ENCODE results near the gene PDK3.

Gene PDK3

DNA sequence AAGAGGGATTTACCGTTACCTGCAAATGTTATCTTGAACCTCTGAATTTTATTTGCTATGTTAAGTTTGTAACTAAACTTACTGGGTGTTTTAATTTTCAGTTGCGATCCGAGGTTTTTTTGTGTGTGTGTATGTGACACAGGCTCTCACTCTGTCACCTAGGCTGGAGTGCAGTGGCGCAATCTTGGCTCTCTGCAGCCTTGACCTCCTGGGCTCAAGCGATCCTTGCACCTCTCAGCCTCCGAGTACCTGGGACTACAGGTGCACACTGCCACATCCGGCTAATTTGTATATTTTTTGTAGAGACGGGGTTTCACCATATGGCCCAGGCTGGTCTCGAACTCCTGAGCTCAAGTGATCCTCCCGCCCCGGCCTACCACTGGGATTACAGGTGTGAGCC, 18.5 kb downstream of the PDK3 start:
- DNase-seq = no peak

DNA sequence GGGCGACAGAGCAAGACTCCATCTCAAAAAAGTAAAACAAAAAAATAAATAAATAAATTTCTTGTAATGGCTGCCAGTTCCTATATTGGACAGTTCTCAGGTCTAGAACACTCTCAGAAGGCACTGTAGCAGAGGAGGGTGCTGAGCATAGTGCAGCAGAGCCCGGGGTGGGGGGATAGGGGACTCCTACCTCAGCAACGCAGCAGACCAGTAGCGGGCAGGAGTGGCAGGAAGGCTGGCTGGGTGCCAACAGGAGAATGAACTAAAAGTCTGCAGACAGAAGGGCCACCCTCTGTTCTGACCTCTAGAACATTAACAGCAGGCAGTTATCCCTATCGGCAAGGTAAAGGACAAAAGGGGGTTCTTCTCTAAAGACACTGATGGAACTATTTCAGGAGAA, 20.2 kb downstream of the PDK3 start:
- DNase-seq = no peak

DNA sequence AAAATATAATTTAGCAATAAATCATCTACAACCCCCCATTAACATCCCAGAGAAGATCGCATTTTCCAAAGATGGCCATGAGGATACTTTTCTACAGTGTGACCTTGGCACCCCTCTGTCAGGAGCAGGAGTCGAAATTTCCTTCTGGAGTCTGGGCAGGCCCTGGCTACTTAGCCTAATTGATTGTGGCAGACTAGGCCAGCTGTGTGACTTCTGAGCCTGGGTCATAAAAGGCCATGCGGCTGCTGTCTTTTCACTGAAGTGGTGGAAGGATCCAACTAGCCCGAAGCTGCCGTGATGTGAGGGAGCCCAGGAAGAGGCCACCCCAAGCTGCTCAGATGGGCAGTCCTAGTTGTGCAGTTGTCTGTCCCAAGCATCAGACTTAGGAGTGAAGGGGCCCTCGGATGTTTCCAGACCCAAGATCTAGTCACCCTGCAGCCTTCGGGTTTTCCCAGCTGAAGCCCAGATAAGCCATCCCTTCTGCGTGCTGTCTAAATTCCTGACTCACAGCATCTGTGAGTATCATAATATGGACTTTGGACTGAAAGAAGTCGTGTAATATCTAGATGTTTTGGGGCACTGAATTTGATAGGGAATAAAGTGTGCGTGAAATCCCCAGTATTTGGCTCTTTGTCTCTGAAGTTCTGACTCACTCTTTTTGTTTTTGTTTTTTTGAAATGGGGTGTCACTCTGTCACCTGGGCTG, 21.0 kb downstream of the PDK3 start:
- DNase-seq = no peak

DNA sequence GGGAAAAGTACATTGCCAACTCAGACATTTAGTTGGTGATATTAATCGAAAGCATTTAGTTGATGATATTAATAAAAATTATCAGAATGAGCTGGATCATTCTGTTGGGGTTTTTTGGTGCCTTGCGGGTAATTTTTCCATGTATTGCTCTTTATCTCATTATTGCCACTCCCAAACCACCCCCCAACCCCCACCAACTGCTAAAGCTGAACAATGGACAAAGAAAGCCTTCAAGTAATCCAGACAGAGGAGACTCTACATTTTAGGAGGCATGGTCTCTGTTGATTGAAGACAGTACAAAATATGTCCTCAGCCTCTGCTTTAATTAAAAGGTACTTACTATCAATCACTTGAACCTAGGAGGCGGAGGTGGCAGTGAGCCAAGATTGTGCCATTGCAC, 22.5 kb downstream of the PDK3 start:
- no peak for DNase-seq

DNA sequence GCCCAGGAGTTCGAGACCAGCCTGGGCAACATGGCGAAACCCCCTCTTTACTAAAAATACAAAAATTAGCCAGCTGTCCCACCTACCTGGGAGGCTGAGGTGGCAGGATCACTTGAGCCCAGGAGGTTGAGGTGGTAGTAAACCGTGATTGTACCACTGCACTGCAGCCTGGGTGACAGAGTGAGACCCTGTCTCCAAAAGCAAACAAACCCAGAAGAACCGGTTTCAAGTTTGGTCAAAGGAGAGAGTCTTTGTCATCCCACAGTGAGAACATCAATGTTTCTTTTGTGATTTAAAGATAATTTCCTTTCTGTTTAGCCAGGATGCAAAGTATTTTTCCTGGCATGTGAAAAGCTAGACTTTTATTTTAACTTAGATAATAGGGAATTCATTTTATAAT, 26.7 kb downstream of the PDK3 start:
- DNase-seq = no peak

DNA sequence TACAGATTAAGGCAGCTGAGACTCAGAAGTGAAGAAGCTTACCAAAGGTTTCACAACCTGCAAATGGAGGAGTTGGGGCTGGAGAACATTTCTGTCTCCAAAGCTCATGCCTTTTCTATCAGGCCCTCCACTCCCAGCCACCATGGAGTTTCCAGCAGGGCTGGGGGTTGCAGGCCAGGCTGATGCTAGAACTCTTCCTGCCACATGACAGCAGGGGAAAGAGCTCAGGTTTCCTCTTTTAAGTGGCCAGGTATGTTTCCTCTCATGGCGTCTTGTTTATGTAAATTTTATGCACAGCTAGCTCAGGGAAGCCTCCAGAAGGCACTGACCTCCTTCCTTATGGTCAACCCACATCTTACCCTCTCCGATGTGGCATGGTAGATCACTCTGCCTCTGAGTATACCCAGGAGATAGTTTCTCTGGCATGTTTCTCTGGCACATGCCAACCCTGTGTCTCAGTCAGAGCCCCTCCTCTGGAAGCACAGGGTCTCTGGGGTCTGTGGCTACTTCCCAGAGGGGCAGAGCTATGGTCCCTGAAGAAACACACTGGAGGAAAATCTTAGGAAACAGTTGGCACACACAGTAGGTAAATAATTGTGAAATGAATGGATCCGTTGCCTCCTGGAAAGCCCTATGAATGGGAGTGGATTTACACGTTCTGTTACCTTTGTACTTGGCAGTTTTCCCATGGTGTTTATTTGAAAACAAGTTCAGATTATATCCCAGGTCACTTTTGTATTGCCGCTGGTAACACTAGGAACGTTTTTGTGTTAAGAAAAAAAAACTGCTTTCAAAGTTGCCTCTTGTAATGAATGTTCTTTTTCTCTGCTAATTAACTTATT, 28.9 kb downstream of the PDK3 start:
- no peak for DNase-seq

DNA sequence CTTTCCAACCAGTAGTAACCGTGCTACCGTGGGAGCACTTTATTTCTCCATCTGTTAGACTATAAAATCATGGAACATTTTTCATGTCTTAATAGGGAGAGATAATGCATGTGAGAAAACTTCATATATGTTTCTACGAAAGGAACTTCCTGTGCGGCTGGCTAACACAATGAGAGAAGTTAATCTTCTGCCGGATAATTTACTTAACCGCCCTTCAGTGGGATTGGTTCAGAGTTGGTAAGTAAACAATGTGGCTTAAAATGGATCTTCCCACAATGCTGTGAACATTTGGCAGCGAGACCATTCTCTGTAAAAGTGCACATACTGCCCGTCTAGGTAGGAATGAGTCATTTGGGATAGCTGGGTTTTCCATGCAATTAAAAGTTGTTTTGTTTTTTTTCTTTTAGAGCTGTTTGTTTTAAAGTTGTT, 29.6 kb downstream of the PDK3 start:
- no peak for DNase-seq

DNA sequence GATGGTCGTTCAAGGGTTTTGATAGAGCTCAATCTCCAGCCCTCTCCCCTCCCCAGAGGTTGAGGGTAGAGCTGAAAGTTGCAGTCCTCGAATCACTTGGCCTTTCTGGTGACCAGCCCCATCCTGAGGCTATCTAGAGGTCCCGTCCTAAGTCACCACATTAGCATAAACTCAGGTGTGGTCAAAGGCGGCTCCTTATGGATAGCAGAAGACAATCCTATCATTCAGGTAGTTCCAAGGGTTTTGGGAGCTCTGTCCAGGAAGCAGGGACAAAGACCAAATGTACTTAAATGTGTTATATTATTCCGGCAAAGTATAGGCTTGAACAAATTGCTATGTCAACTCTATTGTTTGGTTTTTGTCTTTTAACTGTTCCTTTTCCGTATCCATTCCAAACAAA, 30.6 kb downstream of the PDK3 start:
- no peak for DNase-seq

DNA sequence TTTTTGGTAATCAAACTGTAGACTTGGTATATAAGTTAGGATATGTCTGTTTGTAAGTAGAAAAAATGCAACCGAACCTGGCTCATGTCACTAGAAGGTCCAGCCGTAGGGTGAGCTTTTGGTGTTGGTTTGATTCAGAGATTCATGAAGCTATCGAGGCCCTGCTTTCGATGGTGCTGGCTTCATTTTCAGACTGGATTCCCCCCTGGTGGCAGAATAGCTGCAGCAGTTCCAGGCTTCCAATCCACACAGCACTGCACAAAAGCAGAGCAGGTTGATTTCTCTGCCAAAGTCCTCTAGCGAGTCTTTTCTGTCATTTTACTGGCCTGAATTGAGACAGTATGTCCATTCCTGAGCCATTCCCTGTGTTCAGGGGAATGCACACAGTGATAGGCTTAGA, 33.1 kb downstream of the PDK3 start:
- DNase-seq = peak; percentile 10 to 11

DNA sequence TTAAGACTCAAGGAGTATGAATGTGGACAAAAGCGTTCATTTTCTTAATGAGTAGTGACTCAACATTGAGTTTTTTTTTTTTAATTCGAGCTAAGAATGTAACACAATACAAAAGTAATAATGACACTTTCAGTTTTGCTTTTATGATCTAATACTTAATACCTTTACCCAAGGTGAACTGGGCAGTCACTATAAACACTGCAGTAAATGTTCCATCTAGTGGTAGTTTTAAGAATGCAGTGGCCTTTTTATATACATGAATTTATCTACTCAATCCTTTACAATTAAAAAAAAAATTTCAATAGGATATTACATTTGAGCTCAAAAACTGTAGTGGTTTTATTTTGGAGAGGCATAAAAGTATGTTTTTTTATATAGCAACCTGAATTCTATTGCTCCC, 33.9 kb downstream of the PDK3 start:
- no peak for DNase-seq

DNA sequence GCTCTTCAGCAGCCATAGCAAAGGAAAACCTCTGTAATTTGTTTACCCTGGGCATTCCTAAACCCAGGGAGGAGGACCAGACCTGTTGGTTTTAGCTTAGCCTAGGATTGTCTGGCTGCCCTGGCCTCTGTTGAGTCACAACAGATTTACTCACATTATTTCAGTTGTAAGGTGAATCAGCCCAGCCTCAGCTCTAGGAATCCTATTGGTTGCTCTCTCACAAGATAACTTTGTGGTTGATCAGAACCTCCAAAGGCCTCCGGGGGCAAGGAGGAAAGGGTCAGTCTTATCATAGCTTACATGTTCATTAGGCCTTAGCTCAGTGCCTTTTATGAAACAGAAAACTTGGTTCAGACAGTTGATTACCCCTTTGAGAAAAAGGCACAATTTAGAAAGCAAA, 41.0 kb downstream of the PDK3 start:
- DNase-seq = no peak

DNA sequence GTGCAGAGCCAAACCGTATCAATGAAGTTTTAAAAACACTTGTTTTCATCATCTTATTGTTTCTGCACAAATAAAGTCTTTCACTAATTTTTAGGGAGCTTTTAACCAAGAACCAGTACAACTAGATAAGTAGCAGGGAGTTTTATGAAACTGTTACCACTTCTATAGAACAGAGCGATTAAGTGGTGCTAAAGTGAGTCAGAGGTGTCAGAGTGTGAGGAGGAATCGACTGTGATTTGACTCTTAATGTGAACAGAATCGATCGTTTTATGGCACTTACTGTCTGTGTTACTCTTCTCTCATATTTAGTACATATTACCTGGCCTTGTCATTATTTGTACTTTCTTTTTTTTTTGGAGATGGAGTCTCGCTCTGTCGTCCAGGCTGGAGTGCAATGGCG, 43.3 kb downstream of the PDK3 start:
- no peak for DNase-seq

DNA sequence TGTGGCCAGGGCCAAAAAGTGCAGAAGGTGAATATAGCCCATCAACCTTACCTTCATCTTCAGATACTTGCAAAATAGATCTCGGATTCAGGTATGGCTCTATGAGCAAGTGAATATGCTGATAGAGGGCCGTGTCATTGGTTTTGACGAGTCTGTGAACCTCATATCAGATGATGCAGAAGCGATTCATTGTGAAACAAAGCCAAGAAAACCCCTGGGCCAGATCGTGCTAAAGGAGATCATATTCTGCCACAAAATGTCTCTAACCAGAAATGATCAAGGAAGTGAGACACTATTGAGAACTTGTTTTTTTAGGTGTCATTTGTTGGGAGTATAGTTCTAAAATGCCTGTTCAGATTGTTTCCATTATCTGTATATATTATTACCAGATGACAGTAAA, 48.3 kb downstream of the PDK3 start:
- DNase-seq = no peak

DNA sequence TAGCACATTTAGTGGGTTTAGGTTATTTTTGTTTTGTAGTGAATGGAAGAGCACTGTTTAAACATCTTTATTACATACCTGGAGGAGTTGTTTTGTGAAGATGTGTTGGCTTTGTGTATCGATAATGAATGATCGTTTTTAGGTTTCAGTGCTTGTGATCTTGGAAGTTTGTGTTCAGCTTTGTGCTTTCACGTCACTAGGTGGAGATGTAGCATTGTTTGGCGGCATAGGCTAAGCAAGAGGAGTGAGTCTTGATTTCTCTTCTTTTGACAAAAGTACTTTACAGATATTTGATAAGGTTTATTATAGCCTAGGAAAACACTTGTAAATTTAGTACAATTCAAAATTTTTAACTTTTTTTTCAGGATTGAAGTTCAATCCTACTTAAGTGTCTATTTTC, 50.4 kb downstream of the PDK3 start:
- no peak for DNase-seq

DNA sequence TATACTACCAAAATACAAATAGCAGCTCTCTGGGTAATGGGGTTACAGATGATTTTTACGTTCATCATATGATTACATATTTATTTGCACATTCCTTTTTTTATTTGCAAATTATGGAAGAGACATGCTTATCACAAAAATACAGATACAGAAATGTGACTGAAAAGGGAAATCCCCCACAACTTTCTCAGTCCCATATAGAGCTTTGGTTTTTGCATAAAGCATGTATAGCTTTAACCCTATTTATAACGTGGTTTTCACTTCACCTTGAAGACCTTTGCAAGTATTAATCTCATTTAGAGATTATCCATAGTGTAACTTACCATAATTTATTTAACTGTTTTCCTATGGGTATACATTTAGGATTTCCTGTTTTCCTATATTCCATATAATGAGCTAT, 55.4 kb downstream of the PDK3 start:
- DNase-seq = no peak

DNA sequence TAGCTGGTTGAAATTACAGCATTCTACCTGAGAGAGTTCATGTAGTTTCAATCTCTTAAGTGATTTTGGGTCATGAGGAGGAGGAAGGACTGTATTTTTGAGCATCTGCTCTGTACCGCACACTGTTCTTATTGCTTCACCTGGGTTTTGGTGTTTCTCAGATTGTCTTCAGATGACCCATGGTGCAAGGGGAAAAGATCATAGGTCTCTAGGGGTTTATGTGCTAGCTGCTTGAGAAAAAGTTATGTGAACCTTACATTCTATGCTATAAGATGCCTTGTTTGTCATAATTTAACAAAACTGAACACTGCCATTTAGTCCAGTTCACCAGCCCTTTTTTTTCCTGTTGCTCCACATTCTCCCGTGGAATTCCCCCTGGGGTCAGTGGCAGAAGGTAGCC, 60.4 kb downstream of the PDK3 start:
- no peak for DNase-seq

DNA sequence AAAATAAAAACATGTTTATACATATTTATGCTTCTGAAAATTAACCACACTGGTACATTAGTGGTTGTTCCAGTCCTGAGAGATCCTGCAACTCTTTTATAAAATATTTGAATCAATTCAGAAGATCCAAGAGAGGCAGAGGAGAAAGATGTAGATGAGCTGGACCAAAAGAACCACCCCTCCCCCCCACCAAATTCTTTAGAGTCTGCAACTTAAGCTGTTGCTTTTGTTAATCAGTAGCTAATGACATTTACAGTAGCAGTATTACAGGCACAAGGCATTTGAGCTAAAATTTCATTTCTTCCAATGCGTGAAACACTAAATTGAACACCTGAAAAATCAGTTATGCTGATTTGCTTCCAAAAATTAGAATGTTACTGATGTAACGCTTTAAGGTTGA, 61.5 kb downstream of the PDK3 start:
- no peak for DNase-seq

DNA sequence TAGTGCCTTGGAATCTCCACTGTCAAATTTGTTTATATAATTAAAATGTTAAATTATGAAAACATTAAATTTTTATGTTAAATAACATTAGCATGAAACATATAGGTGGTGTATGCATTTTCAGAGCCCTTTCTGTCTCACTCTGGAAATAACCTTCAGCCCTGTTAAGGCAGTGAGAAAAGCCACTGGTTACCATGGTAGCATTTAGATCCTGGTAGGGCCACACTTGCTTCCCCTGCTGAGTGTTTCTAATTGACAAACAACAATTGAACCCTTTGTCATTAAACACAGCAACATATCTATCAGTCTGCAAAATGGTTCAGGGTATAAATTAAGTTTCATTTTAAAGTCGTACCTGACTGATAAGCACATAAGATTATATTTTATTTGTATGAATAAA, 63.5 kb downstream of the PDK3 start:
- no peak for DNase-seq

DNA sequence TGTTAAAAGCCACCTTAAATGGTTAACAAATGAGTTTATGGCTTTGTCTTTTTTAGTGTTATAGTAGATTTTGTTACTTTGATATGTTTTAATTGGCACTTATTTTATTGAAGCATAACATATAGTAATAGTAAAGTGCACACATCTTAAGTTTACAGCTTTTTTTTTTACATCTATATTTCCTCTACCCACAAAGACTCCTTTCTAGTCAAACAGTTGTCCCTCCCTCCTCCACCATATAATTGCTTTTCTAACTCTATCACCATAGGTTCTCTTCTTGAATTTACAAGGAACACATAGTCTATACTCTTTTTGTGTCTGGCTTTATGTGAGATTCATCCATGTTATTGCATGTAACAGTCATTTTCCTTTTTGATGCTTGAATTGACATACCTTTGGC, 71.5 kb downstream of the PDK3 start:
- DNase-seq = no peak

DNA sequence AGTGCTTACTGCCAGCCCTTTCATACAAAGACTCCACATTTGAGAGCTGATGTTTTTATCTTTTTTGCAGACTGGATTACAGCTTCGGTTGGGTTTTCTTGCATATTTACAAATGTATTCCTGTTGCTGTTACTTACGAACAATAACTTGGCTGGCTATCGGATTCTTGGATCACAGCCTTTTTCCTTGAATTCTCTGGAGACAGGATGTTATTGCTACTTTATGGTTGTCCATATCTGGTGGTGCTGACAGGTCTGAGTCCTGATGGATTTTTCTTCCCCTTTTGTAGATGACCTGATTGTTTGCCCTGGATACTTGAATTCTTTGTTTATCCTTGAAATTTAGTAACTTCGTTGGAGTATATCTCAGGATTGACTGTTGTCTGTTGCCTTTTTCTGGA, 77.7 kb downstream of the PDK3 start:
- no peak for DNase-seq

DNA sequence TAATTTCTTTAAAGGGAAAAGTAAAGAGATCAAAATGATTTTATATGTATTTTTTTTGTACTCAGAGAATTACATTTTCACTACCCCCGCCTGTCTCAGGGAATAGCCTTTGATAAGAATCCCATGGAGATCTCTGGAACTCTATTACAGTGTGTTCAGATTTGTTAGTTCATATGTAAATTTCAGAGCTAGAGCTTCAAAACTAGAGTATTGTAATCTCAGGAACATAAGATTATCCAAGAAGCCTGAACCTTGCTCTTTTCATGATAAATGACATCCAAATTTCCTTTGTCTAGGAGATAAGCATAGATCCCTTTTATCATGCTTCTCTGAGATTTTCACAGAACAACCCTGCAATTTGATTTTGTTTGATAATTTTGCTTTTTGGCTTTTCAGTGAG, 82.9 kb downstream of the PDK3 start:
- DNase-seq = no peak

DNA sequence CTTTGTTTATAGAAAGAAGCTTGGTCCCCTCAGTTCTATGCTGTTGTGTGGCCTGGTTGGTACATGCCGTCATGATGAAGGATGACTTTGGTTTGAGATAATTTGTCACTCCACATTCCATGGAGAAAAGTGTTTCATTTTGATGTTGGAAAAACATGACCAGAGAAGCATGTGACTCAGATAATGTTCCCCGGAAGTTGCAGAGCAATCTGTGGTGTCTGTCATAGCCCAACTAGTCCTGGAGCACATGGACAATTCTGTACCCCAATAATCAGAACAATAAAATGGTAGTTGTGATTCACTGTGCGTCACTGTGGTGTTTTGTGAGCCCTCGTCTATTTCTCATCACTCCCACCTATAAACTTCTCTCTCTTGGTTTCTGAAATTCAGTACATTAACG, 85.1 kb downstream of the PDK3 start:
- DNase-seq = no peak

DNA sequence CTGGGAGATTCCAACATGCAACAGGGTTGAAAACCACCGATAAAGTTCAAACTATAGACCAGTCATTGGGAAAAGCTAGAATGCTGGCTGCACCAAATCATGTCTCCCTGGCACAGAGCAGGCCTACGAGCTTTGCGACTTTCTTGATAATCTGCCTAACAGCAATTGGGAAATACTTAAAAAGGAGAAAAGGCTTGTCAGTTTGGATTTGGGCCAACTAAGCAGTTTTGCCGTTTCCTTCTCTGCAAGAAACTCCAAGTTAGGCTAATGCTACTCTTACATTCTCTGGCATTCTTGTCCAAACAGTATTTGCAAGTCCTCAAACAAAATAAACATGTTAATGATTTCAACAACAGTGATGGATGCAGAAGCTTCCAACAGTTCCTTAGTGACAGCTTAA, 87.9 kb downstream of the PDK3 start:
- DNase-seq = no peak

DNA sequence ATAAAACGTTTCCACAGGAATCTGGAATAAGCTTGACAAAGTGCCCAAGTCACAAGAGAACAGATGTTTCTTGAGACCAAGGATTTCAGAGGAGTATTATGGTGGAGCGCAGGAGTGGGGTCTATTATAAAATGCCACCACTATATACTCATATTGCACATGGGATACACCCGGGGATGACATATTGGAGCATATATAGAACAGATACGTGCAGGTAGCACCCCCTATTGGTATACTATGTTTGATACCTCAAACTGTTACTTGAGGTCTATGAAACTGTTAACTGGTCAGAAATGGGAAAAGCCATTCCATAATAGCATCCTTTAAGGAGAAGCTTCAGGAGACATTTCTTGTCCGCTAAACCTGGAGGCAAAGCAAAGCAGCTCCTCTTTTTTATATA, 96.0 kb downstream of the PDK3 start:
- no peak for DNase-seq

All from activated CD4-positive, alpha-beta T cell treated with anti-CD3 and anti-CD28 coated beads for 4 hours (primary cell).